ENCODE results near the gene OAS1. TPM values are rescaled to one million over a fixed set of nuclear protein-coding genes. Genes with fewer than 3 reads are reported as not detected.

OAS1 gene
- polyA plus RNA-seq, 4 donors, result 9.7 to 15.5 (median 13.5) TPM

- DNase-seq (ENCODE audit: low read depth in 4 of 4, low spot score in 2 of 4), result no peak
Measured at GRCh38 chr12:112963227-112963861, 56.6 kb downstream of the OAS1 start.

- DNase-seq (ENCODE audit: low read depth in 4 of 4, low spot score in 2 of 4), result no peak
Measured at GRCh38 chr12:112964067-112964670, 57.4 kb downstream of the OAS1 start.

GRCh38 chr12:112964915-112965314 is 58.2 kb downstream of the OAS1 start:
- DNase-seq (ENCODE audit: low read depth in 4 of 4, low spot score in 2 of 4), result no peak

- no peak for DNase-seq (ENCODE audit: low read depth in 4 of 4, low spot score in 2 of 4)
Measured at GRCh38 chr12:112965643-112966042, 58.9 kb downstream of the OAS1 start.

GRCh38 chr12:112967306-112967705 is 60.5 kb downstream of the OAS1 start:
- no peak for DNase-seq (ENCODE audit: low read depth in 4 of 4, low spot score in 2 of 4)

- no peak for DNase-seq (ENCODE audit: low read depth in 4 of 4, low spot score in 2 of 4)
Measured at GRCh38 chr12:112967858-112968257, 61.1 kb downstream of the OAS1 start.

Other genes with a start within 250 kb of the OAS1 start
- gene RPH3A, start 115.2 kb upstream of the OAS1 start, polyA plus RNA-seq (ENCODE audit: insufficient read length in 4 of 4), result under 1 TPM; 0.13 to 0.22 (median 0.18) TPM
- gene OAS3, start 31.5 kb downstream of the OAS1 start, polyA plus RNA-seq (ENCODE audit: insufficient read length in 4 of 4), result 10 to 100 TPM in 1 of 4 donors, 1 to 10 TPM in 3; 8.3 to 10.4 (median 9.5) TPM
- 10 to 100 TPM in 1 of 4 donors, 1 to 10 TPM in 3; 5.5 to 10.4 (median 6.9) TPM for gene OAS2, start 71.6 kb downstream of the OAS1 start, polyA plus RNA-seq (ENCODE audit: insufficient read length in 4 of 4)
- gene DTX1, start 149.8 kb downstream of the OAS1 start, polyA plus RNA-seq (ENCODE audit: insufficient read length in 4 of 4), result 10 to 100 TPM; 10.6 to 16.5 (median 14.9) TPM
- 10 to 100 TPM in 2 of 4 donors, 1 to 10 TPM in 2; 8.2 to 14.7 (median 10.5) TPM for gene RASAL1, start 228.8 kb downstream of the OAS1 start, polyA plus RNA-seq (ENCODE audit: insufficient read length in 4 of 4)
- gene CFAP73, start 242.8 kb downstream of the OAS1 start, polyA plus RNA-seq (ENCODE audit: insufficient read length in 4 of 4), result 1 to 10 TPM in 3 of 4 donors, under 1 TPM in 1; 0.76 to 2.5 (median 1.9) TPM